ENCODE measurements around the gene SMIM38.
"Not testable (repeated sequence)": the region's sequence is repeated elsewhere in the genome, so short reads cannot be mapped to it uniquely, and the experiment has no call there.

The SMIM38 gene

DNA sequence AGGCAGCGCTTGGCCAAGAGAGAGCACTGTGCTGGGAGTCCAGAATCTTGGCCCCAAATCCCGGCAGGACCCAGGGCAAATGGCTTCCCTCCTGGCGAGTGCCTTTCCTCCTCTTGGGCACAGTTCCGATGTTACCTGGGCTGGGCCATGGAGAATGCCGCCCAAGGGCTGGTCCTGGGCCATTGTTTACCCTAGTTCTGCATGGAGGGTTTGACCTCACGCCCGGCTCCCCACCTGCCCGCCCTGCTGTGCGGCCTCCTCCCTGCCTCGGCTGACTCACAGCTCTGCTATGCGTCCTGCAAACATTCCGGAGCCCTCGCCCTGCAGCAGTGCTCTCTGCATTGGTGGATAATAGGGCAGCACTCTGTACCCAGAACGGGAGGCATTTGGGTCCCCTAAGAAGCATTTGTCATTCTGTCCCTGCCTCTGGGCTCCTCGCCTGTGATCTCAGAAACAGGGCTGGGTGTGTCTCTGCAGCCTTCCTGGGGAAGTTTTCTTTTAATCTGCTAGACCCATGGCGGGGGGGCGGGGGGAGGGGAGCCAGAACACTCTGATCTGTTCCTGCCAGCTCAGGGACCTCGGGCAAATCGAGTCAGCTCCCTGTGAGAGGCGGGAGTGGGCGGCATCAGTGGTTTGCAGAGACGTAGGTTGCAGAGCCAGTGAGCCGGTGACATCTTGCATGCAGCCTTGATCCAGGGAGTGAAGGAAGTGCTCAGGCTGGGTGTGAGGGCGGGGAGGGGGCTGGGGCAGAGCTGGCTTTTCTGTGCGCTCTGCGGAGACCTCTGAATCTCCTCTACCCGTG, 32.9 kb upstream of the SMIM38 start:
- DNase-seq = no peak

DNA sequence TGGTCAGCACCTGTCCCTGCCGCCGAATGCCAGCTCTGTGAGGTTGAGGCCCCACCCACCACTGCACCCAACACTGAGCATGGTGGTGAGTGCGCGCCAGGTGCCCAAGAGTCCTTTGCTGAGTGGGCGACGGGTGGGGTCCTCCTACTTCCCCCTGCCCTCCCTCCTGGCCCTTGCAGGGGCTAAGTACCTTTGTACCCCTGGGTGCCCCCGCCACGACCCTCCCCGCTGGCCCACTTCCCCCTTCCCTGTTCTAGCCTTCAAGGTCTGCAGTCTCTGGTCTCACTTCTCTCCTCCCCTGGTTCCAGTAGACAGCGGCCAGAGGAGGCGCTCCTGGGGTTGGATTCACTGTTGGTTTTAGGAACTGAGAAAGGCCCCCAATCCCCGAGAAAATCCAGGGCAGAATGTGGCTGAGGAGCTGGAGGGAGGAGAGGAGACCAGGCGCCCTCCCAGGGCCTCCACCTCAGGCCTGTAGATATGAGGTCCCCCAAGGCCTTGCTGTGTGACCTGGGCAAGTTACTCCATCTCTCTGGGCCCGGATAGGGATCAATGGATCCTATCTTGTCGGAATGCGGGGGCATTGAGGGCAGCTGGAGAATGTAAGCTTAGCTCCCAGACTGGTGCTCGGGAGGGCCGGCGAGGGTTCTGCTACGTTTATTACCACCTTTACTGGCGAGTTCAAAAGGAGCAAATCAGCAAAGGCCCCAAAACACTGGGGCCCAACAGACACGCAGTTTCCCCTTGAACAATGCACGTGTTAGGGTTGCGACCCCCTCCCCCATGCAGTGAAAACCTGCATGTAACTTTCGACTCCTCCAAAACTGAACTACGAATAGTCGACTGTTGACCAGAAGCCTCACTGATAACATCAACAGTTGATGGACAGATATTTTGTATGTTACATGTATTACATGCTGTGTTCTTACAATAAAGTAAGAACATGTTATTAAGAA, 31.9 kb upstream of the SMIM38 start:
- no peak for DNase-seq

DNA sequence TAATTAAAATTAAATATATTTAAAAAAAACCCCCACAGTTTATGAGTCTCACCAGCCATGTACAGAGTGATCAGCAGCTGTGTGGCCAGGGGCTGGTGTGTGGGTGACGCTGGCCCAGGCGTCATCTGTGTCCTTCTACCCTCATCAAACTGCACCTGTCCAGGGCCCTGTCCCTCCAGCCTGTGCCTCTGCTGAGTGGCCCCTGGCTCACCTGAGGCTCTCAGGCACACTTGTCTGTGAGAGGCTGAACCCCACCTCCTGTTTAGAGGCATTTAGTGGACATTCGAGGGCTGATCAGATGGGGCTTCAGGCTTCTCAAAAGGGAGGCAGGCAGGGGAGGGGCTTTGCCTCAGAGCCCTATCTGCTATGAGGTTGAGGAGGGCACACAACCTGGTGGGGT, 29.9 kb upstream of the SMIM38 start:
- DNase-seq = no peak

DNA sequence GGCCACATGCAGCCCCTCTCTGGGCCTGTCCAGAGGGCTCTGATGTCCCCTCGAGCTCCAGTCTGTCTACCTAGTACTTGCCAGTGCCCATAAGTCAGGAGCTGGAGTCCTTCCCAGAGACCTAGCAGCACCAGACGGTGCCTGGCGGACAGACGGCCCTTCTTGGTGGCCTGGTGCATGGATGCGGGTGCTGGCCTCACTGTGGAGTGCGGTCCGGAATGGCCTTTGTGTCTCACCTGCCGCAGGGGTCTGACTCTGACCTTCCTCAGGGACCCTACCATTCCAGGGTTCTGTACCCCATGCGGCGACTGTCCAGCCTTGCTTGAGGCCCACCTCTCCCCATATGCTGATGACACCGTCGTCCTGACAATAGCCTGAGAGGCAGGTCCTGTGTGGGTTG, 29.4 kb upstream of the SMIM38 start:
- no peak for DNase-seq

DNA sequence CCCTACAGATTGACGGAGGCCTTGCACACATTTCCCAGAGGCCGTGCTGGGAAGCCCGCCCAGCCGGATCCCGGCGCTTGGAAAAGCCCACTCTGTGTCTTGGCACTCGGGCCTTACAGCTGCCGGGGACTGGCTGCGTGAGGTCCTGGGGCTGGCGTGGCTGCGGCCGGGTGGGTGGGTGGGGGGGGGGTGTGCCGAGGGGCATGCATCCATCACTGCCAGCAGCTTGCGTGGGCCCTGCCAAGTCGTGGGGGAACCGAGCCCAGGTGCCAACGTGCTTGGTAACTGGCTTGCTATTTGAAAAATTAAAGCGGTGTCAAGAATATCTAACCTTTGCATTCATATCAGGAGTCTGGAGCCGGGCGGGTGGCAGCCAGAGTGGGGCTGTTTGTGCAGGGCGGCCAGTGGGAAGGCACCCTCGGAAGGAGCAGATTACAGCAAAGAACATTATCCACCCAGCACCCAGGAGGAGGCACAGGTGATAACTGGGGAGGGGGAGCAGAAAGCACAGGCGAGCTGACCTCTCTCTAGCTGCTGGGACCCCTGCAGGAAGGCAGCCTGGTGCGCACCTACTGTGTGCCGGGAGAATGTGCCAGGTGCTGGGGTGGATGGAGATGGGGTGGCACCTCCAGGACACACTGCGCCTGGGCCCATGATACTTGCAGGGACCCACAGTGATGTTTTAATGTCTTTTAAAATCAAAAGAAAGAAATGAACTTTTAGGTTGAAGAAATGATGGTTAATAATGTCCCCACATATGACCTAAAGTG, 28.5 kb upstream of the SMIM38 start:
- DNase-seq = no peak

DNA sequence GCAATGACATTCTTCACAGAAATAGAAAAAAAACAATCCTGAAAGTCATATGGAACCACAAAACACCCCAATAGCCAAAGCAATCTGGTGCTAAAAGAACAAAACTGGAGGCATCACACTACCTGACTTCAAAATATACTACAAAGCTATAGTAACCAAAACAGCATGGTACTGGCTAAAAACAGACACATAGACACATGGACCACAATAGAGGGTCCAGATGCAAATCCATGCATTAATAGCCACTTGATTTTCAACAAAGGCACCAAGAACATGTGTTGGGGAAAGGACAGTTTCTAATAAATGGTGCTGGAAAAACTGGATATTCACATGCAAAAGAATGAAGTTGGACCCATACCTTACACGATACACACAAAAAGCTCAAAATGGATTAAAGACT, 27.9 kb upstream of the SMIM38 start:
- DNase-seq = no peak

DNA sequence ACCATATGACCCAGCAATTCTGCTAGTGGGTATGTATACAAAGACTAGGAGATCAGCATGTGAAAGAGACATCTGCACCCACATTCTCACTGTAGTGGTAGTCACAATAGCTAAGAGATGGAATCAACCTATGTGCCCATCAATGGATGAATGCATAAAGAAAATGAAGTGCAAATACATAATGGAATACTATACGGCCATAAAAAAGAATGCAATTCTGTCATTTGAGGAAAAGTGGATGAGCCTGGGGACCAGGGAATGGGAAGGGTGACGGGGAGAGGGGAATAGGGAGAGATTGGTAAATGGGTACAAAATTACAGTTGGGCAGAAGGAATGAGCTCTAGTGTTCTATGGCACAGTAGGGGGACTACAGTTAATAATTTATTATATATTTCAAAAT, 26.7 kb upstream of the SMIM38 start:
- no peak for DNase-seq

DNA sequence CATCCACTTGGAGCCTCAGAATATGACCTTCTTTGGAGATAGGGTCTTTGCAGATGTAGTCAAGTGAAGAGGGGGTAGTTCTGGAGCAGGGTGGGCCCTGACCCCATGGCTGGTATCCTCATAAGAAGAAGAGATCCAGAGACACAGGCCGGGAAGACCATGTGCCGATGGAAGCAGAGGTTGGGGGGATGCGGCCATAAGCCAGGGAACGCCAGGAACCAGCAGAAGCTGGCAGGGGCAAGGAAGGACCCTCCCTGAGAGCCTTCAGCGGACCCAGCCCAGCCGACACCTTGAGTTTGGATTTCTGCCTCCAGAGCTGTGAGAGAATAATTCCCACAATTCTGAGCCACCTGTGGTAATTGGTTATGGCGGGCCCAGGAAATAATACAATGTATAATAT, 26.1 kb upstream of the SMIM38 start:
- DNase-seq = no peak

DNA sequence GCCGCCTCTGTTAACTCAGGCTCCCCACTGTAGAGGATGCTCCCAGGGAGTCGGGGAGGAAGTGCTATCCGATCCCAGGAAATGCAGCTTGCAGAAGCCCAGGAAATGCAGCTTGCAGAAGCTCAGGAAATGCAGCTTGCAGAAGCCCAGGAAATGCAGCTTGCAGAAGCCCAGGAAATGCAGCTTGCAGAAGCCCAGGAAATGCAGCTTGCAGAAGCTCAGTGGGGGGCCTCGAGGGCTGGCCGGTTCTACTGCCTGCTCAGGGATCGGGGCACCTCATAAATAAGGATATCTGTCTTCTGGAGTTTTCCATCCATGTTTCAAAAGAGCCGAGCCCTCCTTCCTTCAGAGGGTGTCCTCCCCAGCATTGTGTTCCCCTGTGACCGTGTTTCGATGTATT, 25.1 kb upstream of the SMIM38 start:
- DNase-seq = no peak

DNA sequence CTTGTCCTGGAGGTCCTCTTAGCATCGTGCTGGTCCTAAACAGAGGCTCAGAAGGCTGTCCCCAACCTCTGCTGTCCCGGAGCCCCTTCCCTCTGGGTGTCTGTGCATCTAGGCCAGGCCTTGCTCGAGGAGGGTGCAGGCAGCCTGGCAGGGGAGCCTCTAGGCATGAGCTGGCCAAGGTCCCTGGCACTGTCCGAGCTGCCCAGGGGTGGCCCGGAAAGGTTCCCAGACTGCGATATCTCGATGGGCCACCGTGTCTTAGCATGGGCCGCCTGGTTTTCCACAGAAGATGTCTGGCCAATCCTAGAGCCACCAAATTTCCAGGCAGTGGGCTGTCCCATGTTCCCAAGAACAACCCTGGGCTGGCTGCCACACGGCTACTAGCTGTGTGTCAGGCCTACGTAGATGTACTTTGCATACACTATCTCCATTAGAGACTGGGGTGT, 24.6 kb upstream of the SMIM38 start:
- no peak for DNase-seq

DNA sequence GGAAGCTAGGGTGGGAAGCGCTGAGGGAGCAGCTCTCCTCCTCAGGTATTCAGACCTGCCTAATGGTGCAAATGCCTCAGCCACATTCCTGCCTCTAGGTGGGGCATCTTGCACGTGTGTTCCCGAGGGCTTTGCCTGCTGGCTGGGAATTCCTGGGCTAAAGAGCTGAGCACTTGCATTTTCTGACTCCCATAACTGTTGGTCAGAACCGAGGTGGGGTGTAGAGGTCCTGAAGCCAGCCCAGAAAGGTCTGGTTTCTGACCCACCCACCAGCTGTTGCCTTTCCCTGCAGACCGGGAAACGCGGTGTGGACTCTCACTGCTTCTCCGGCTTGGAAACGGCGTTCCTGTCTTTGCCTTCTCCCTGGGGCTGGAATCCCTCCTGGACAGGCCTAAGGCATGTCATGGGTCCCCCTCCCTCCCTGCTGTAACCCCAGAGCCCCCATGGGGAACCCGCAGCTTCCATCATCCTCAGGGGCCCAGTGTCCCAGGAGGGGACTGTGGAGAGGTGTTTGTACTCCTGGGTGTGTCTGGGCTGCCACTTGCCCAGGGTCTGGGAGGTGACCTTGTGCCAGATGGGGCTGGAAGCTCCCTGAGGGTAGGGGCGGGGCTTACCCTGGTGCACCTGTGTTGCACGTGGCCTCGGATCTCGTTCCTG, 24.0 kb upstream of the SMIM38 start:
- DNase-seq = peak; percentile 0

DNA sequence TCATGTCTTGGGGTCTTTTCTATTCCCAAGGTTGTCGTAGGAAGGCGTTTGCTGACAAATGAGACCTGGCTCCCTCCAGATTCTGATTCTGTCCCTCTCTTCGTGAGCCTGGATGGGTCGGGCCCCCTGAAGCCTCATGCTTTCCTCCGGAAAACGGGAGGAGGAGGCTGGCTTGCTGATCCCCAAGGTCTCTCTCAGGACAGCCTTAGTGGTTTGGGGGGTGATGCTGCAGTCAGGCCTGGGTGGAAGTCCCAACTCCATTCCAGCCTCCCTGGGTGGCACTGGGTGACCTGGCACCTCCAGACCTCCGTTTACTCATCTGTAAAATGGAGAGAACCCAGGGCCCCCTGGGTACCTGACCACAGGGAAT, 23.4 kb upstream of the SMIM38 start:
- DNase-seq = no peak

DNA sequence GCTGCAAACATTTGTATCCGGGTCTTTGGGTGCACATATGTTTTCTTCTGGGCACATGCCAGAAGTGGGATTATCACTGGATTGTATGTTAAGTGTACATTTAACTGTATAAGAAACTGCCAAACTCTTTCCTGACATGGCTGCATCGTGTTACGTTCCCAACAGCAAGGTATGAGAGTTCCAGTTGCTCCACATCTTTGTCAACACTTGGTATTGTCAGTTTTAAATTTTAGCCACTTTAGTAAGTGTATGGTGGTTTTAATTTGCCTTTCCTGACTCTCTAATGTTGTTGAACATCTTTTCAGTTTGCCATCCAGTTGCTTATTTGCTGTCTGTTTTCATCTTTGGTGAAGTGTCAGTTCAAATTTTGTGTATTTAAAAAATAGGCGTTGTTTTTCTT, 22.5 kb upstream of the SMIM38 start:
- no peak for DNase-seq

DNA sequence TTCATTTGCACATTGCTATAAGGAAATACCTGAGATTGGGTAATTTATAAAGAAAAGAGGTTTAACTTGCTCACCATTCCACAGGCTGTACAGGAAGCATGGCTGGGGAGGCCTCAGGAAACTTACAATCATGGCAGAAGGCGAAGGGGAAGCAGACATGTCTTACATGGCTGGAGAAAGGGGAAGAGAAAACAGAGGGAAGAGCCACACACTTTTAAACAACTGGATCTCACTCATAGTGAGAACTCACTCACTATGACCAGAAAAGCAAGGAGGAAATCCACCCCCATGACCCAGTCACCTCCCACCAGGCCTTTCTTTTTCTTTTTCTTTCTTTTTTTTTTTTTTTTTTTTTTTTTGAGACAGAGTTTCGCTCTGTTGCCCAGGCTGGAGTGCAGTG, 21.6 kb upstream of the SMIM38 start:
- DNase-seq = not testable (repeated sequence)

DNA sequence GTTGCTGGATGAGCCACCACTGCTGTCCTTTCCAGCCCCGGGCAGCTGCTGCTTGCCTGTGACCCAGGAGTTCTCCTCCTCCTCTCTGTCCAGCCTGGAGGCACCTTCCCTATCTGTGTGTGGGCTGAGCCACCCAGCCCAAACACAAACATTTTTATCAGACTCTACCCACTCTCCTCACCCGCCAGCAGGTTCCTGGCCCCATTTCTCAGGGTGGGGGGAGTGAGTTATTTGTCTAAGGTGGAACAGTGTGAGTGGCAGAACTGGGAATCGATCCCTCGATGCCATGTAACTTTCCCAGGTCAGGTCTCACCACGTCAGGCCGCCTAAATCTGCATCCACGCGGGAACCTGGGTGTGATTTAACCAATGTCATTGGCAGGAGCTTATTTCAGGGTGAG, 20.8 kb upstream of the SMIM38 start:
- no peak for DNase-seq

DNA sequence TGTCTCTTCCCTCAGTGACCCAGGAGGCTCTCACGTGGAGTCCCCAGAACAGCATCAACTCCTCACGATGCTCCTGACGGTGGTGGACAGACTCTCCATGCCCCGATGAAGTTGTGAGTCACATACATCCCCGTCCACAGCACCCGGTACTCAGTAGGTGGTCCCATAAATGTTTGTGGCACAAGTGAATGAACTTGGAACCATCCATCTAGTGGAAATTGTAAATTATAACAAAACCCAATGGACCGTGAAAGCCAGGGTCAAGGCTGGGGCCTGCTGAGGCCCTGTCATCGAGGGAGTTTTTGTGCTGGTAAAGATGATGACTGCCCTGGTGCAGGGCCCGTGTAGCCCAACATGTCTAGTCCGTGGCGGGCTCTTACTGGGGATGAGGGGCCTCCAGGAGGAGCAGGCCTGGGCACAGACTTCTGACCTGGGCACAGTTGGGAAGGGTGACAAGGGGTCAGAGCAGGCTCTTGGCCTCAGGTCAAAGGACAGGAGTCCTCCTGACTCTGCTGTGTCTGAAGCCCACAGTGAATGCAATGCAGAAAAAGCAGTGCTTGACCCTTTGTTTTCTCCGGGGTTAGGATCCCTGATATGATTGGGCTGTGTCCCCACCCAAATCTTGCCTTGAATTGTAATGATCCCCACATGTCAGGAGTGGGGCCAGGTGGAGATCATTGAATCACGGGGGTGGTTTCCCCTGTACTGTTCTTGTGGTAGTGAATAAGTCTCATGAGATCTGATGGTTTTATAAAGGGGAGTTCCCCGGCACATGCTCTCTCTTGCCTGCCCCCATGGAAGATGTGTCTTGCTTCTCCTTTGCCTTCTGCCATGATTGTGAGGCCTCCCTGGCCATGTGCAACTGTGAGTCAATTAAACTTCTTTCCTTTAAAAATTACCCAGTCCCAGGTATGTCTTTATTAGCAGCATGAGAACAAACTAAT, 20.0 kb upstream of the SMIM38 start:
- no peak for DNase-seq

DNA sequence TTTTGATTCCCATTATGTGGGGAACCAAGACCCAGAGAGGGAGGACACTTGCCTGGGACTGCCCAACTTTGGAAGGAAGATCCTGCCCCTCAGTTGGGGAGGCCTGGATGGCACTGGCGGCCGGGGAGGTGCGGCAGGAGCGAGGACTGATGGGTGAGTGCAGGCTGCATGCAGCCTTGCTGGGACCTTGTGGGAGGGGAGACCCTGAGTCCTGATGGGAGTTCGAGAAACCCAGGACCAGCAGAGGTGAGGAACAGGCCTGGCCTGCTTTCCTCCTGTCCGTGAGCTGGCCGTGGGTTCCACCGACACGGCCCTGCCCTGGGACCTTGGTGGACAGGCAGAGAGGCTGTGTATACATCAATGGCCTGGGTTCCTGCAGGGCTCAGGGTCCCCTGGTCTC, 19.3 kb upstream of the SMIM38 start:
- no peak for DNase-seq

DNA sequence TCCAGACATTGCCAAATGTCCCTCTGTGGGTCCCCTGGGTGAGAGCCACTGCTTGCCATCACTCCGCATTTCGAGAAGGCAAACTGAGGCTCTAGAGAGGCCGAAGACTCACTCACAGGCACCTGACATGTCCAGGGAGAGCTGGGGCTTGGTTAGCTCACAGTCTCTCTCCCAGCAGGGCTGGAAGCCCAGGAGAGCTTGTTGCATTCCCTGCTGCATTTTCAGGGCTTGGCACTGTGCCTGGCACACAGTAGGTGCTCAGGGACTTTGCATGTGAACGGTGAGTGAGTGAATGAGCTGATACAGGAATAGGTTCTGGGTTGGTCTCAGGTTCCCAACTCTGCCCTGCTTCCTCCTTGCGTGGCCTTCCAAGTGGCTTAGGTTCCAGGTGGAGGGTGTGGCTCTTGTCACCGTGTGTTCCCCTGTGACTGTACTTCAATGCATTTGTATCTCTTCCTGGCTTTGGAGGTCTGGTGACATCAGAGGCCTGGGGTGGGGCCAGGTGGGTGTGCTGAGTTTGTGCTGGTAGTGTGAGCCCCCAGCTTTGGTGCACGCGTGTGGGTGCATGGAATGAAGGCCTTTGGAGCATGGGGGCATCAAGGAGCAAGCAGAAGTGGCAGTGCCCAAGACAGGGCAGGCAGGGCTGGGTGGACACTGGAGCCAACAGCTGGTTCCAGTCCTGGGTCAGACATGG, 18.4 kb upstream of the SMIM38 start:
- DNase-seq = no peak

DNA sequence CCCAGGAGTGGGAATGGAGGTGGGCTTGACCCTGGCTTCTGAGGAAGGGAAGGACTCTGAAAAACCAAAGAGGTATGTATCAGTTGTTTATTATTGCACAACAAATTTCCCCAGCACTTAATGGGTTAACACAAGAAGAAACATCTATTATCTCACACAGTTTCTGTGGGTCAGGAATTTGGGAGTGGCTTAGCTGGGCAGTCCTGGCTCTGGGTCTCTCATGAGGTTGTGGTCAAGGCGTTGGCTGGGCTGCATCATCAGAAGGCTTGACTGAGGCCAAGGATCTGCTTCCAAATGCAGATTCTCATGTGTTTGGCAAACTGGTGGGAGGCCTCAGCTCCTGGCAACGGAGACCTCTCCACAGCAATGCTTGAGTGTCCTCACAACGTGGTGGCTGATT, 17.5 kb upstream of the SMIM38 start:
- no peak for DNase-seq

DNA sequence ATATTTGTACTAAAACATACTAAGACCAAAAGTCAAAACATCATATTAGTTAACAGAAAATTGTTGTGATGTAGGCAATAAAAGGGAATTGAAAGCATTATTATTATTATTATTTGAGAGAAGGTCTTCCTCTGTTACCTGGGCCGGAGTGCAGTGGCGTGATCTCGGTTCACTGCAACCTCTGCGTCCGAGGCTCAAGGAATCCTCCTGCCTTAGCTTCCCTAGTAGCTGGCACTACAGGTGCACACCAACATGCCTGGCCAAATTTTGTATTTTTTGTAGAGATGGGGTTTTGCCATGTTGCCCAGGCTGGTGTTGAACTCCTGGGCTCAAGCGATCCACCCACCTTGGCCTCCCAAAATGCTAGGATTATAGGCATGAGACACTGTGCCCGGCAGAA, 15.6 kb upstream of the SMIM38 start:
- DNase-seq = not testable (repeated sequence)

DNA sequence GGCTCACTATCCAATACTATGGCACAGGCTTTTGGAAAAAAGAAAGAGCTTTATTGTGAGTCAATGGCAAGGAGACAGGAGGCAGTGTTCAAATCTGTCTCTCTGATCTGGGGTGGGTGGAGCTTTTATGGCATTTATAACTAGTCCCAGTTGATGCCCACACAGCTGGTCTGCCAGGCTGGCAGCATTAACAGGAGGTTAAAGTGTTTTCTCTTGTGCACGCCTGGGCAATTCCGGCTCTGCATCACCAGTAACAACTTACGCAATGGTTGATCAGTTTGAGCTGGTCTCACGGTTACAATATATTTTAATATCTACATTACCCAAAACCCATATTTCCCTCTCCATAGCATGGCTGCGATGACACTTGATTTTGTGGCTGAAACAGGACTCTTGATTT, 15.1 kb upstream of the SMIM38 start:
- no peak for DNase-seq

All from NCI-H1694 treated with DMSO at 0.1 percent for 48 hours (cell line).